Tibial nerve (tissue), 4 donors: Measurements from ENCODE around the gene GNAI2. TPM values are rescaled to one million over a fixed set of nuclear protein-coding genes. Genes with fewer than 3 reads are reported as not detected.

ENCODE experiments used
- DNase-seq, 2 donors: peaks; one replicate each; pipeline ENCODE4 v3.0.0-alpha.2; 2019; ENCODE audit warnings: low spot score in 2 of 2
- H3K27ac ChIP-seq, 4 donors: fragments of 200-600 bp; sonication (generic) in 3 of 4; one replicate each; pipeline ENCODE4 v1.5.1; 2017 to 2019; ENCODE audit warnings: mild to moderate bottlenecking in 1 of 4
- H3K27me3 ChIP-seq, 2 donors: fragments of 200-600 bp; sonication (generic) in 1 of 2; one replicate each; pipeline versions ENCODE4 v1.5.1 to v1.6.0; 2017 to 2019
- H3K36me3 ChIP-seq, 3 donors: fragments of 200-600 bp; sonication (generic); one replicate each; pipeline ENCODE4 v1.5.1; 2018 to 2019
- H3K4me1 ChIP-seq, 4 donors: fragments of 200-600 bp; sonication (generic) in 3 of 4; one replicate each; pipeline ENCODE4 v1.5.1; 2017 to 2019
- H3K4me3 ChIP-seq, 4 donors: fragments of 200-600 bp; sonication (generic) in 3 of 4; one replicate each; pipeline ENCODE4 v1.5.1; 2017 to 2019; ENCODE audit warnings: mild to moderate bottlenecking in 1 of 4, moderate library complexity in 1 of 4
- H3K9me3 ChIP-seq, 4 donors: fragments of 200-600 bp; sonication (generic) in 3 of 4; one replicate each; pipeline ENCODE4 v1.5.1; 2017 to 2019
- EP300 ChIP-seq, 2 donors: sonication (generic); formaldehyde crosslinking; IDR thresholded peaks; one replicate each; pipeline ENCODE4 v1.6.1; 2017; ENCODE audit warnings: antibody characterized with exemption in 2 of 2, mild to moderate bottlenecking in 1 of 2
- POLR2A ChIP-seq, 2 donors: fragments of 450-650 bp; IDR thresholded peaks; one replicate each; pipeline ENCODE4 v1.6.1; 2017; ENCODE audit warnings: antibody characterized with exemption in 2 of 2, mild to moderate bottlenecking in 2 of 2, moderate library complexity in 2 of 2
- WGBS, 2 donors: methylation state at CpG; one replicate each; pipeline ENCODE4 v1.1.5; 2018; 5-methylcytosine and 5-hydroxymethylcytosine counted together
- total RNA-seq, 4 donors: library from RNA; depleted of rRNA; stranded (reverse); fragments of >200 nt; gene quantifications; one replicate each; pipeline ENCODE4 v1.1.0, GENCODE V29; 2016
- TF ChIP-seq, protein P1 (sequence below), 5 experiments: fragments of 200-600 bp in 3 of 5; fragments of 450-650 bp in 2 of 5; sonication (generic) in 3 of 5; IDR thresholded peaks; one replicate each; pipeline ENCODE4 v1.5.1; 2016 to 2019; ENCODE audit warnings: antibody characterized with exemption in 5 of 5, mild to moderate bottlenecking in 3 of 5, moderate library complexity in 2 of 5

GNAI2 gene
- total RNA-seq, 4 donors from 2014 or later: 201 to 265 (median 243) TPM

DNA sequence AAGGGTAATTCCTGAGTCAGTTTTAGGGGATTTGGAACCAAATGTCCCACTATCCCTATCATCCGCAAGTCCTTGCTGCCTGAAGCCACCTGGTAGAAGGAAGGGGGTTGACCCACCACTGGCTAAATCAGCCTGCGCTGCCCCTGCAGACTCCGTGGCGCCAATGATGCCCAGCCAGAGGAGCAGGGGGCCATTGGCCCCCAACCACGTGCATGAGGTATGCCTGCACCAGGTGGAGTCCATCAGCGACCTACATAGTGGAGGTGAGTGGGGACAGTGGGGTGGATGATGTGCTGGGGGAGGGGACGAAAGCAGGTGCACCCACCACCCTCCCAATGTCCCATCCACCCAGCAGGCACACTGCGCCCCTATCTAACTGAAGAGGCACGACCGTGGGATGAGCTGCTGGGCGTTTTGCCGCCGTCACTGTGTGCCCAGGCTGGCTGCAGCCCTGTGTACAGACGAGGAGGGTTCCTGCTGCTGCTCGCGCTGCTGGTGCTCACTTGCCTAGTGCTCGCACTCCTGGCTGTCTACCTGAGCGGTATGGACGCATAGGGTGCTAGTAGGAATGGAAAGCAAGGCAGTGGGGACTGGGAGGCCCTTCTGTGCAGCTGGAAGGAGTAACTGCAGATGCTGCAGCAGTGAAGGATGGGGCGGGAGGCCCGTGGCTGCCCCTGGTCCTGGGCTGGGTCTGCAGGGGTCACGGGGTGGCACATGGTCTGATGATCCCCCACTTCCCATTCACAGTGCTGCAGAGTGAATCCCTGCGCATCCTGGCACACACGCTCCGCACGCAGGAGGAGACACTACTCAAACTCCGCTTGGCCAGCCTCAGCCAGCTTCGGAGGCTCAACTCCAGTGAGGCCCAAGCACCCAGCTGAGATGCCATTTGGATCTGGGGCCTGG, 50.6 kb downstream of the GNAI2 start:
- H3K4me3 ChIP-seq: no peak overlapping the region
- H3K36me3 ChIP-seq: peaks cover 0 to 46% (median 15%) of the 10 kb centered on the region in 3 donors
- H3K27me3 ChIP-seq: no peaks in the 10 kb centered on the region
- H3K27ac ChIP-seq: no peak overlapping the region
- H3K9me3 ChIP-seq: no peaks in the 10 kb centered on the region
- 84 to 89% methylated on average over 28 of the region's 28 CpGs for WGBS, 2 donors
- TF ChIP-seq, protein P1, sequence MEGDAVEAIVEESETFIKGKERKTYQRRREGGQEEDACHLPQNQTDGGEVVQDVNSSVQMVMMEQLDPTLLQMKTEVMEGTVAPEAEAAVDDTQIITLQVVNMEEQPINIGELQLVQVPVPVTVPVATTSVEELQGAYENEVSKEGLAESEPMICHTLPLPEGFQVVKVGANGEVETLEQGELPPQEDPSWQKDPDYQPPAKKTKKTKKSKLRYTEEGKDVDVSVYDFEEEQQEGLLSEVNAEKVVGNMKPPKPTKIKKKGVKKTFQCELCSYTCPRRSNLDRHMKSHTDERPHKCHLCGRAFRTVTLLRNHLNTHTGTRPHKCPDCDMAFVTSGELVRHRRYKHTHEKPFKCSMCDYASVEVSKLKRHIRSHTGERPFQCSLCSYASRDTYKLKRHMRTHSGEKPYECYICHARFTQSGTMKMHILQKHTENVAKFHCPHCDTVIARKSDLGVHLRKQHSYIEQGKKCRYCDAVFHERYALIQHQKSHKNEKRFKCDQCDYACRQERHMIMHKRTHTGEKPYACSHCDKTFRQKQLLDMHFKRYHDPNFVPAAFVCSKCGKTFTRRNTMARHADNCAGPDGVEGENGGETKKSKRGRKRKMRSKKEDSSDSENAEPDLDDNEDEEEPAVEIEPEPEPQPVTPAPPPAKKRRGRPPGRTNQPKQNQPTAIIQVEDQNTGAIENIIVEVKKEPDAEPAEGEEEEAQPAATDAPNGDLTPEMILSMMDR (IDR thresholded peaks at IDR 0.05): no peak
- peaks cover 0 to 15% (median 7%) of the 10 kb centered on the region in 4 donors for H3K4me1 ChIP-seq
- no peak for DNase-seq

DNA sequence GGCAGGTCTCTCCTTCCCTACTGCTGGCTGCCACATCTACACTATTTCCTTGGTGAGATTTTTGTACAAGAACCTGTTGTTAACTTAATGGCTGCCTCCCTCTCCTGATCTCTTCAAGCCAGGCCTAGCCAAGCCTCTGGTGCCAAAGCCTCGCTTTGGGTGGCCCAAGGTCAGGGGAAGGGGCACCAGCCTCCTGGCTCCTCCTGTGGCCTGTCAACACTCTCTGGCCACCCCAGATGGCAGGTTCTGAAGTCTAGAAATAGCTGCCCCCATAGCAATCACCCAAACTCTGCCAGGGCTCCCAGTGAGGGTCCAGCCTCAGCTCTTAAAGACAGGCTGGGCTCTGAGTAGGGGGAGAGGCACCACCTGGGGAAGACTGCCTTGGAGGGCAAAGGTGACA, 51.3 kb downstream of the GNAI2 start:
- Histone ChIP-seq H3K27ac (no peak overlapping the region), H3K36me3 (peaks cover 0 to 46% (median 15%) of the 10 kb centered on the region in 3 donors), H3K4me1 (peaks cover 0 to 19% (median 7%) of the 10 kb centered on the region in 4 donors), H3K9me3 (no peaks in the 10 kb centered on the region), H3K27me3 (no peaks in the 10 kb centered on the region), H3K4me3 (no peak overlapping the region)
- no peak for DNase-seq
- TF ChIP-seq POLR2A (IDR thresholded peaks at IDR 0.05) (no peak), EP300 (IDR thresholded peaks at IDR 0.05) (no peak)
- TF ChIP-seq, protein P1 (IDR thresholded peaks at IDR 0.05): no peak
- 79 to 80% methylated on average over 1 of the region's 1 CpG for WGBS, 2 donors

DNA sequence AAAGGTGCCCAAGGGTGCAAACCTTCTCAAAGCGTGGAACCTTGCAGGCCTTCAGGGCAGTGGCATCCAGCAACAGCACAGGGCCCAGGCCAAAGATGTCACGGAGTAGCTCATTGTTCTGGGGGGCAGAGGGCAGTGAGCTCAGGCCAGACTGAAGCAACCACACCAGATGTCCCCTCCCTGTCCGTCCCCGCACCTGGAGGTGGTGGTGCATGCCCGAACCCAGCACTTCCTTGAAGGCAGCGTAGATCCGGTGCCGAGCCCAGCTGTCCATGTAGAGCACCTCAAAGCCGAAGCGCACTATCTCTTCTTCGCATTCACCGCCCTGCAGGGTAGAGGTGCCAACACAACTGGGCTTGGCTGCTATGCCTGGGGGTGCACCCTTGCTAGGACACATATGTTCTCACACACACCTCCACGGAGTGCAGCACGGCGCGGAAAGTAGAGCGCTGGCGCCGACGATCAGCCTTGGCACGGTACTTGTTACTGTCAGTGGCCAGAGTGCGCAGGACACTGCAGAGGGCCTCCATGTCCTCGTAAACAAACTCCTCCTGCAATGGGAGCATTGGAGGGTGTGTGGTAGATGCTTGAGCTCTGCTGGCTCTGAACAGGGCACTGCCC, 52.5 kb downstream of the GNAI2 start:
- Histone ChIP-seq H3K4me1 (peaks cover 0 to 29% (median 14%) of the 10 kb centered on the region in 4 donors), H3K27me3 (no peaks in the 10 kb centered on the region), H3K36me3 (peaks cover 0 to 46% (median 15%) of the 10 kb centered on the region in 3 donors), H3K9me3 (no peaks in the 10 kb centered on the region), H3K27ac (no peak overlapping the region), H3K4me3 (no peak overlapping the region)
- no peak for DNase-seq
- WGBS, 2 donors: 92 to 94% methylated on average over 23 of the region's 23 CpGs
- TF ChIP-seq POLR2A (IDR thresholded peaks at IDR 0.05): no peak
- TF ChIP-seq EP300 (IDR thresholded peaks at IDR 0.05): no peak

DNA sequence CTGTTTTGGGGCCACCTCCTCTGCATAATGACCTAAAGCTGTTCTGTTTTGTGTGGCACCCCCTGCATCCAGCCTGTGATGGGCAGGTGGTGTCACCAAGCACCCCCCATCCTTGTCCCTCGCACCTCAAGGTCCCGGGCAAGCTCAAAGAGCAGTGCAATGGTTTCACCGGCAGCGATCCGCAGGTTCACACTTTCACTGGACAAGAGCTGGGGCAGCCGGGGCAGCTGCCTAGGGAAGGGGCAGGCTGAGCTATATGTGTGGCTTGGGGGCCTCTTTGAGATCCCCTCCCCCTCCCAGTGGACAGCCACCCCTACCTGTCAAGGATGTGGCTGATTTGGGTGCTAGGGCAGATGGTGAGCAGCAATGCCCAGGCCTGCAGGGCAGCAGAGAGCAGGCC, 53.1 kb downstream of the GNAI2 start:
- peaks cover 0 to 29% (median 14%) of the 10 kb centered on the region in 4 donors for H3K4me1 ChIP-seq
- TF ChIP-seq POLR2A (IDR thresholded peaks at IDR 0.05) (no peak), EP300 (IDR thresholded peaks at IDR 0.05) (no peak)
- TF ChIP-seq, protein P1 (IDR thresholded peaks at IDR 0.05): no peak
- no peak overlapping the region for H3K27ac ChIP-seq
- H3K4me3 ChIP-seq: no peak overlapping the region
- no peak for DNase-seq
- peaks cover 0 to 46% (median 15%) of the 10 kb centered on the region in 3 donors for H3K36me3 ChIP-seq
- WGBS, 2 donors: 94 to 96% methylated on average over 6 of the region's 6 CpGs
- H3K27me3 ChIP-seq: no peaks in the 10 kb centered on the region
- H3K9me3 ChIP-seq: no peaks in the 10 kb centered on the region

- H3K27me3 ChIP-seq: no peaks in the 10 kb centered on the region
- H3K36me3 ChIP-seq: peaks cover 0 to 46% (median 15%) of the 10 kb centered on the region in 3 donors
- DNase-seq: no peak
- H3K9me3 ChIP-seq: no peaks in the 10 kb centered on the region
- peaks cover 0 to 29% (median 14%) of the 10 kb centered on the region in 4 donors for H3K4me1 ChIP-seq
- 87 to 90% methylated on average over 14 to 16 of the region's 16 CpGs for WGBS, 2 donors
- H3K27ac ChIP-seq: no peak overlapping the region
- H3K4me3 ChIP-seq: no peak overlapping the region
- no peak for TF ChIP-seq EP300 (IDR thresholded peaks at IDR 0.05)
- TF ChIP-seq, protein P1 (IDR thresholded peaks at IDR 0.05): no peak
- no peak for TF ChIP-seq POLR2A (IDR thresholded peaks at IDR 0.05)
These were observed 54.2 kb downstream of the GNAI2 start for GRCh38 chr3:50290161-50290641.
